HG03060 (cell line): ENCODE measurements around the gene ASTN2.

Source experiments
- ATAC-seq: cut with Tn5 transposase; IDR thresholded peaks from one replicate; pipeline ENCODE4 v1.9.1; 2021; ENCODE audit warnings: low read depth, moderate number of reproducible peaks; ENCODE audit not compliant: unreplicated experiment

ASTN2 gene

DNA sequence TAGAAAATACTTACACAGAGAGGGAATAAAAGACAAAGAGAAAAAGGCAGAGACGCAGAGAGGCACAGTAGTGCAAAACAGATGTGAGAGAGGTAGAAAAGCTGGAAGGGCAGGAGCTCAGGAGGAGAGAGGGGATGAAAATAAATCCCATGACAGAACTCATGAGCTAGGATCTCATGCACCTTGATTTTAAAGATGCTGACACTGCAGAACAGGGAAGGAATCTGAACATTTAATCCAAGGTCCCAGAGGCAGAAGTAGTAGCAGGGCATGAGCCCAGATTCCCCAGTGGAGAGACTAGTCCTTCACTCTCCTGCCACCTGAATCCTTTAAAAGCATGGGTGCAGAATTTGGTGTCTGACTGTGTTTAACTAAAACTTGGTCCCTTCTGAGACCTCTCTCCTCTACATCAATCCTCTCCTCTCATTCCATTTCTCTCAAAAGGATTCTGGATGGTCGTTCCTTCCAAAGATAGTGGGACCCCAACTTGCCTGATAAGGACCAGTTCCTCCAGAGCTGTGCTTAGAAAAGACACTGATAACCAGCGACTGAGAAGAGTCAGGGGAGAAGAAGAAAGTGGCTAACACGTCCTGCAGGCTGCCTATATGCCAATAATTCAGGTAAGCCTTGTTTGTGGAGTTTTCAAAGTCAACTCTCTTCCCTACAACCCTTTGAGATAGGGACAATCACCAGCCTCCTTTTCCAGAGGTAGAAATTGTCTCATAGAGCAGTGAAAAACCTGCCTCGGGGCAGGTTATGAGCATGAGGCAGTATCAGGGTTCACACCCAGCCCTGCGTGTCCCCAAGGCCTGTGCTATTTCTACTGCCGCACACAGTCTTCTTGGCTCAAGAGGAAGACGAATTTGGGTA, 931.0 kb downstream of the ASTN2 start:
- ATAC-seq: no peak

DNA sequence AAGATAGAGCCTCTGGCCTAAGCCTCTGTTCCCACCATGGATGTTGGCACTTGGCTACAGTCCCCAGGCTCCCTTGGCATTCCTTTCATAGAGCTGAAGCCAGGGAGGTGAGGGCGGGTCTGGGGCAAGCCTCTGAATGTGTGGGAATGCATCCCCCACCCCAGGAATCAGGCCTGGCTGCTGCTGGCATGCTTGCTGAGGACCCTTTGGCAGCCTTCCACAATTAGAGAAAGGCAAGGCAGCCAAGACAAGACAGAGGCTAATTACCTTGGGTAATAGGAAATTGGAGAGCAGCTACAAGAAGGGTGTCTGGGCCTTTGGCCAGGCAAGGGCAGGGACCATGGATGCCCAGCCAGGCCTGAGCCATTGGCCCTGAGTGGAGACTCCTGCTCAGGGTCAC, 932.1 kb downstream of the ASTN2 start:
- no peak for ATAC-seq

DNA sequence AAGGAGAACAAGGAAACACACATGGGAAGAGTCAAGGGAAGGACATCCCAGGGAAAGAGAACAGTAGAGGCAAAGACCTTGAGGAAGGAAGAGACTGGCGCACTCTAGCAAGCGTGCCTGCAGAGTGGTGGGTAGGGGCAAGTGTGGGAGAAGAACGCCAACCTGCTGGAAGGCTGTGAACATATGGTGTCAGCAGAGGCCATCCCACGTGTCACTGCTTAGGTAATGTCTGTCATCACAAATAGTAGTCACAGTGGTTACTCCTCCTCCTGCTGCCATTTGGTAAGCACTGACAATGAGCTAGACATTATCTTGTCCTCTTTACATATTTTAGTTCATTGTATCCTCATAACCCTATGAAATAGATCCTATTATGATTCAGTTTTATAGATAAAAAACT, 934.2 kb downstream of the ASTN2 start:
- ATAC-seq: no peak

DNA sequence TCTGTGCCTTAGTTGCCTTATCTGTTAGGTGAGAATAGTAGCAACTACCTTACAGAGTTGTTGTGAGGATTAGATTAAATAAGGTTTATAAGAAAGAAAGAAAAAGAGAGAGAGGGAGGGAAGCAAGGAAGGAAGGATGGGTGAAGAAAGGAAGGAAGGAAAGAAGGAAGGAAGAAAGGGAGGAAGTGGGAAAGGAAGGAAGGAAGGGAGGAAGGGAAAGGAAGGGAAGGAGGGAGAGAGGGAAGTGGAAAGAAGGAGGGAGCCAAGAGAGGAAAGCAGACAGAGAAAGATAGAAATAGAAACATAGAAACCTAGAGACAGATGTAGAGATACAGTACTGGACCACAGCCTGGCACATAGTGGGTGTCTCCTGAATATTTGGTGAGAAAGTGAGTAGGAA, 934.9 kb downstream of the ASTN2 start:
- ATAC-seq: no peak

DNA sequence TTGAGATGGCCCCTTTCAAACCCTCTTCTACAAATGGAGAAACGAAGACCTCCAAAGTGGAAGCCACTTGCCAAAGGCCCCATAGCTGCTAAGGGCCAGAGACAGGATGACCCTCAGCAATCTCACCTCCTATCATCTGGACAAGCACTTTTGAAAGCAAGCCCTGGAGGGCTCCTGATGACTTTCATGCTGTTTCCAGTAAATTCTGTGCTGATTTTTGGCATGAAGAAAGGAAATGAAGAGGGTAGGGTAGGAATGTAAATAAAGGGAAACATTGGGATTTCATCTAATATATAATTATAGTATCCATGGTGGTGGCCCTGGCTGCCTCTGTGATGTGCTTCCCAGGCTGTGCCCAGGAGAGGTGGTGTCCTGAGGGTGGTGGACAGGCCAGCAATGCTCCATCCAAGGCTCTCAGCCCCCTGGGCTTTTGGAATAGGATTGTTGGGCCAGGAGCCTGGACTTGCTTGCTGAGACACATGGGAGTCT, 935.8 kb downstream of the ASTN2 start:
- no peak for ATAC-seq

DNA sequence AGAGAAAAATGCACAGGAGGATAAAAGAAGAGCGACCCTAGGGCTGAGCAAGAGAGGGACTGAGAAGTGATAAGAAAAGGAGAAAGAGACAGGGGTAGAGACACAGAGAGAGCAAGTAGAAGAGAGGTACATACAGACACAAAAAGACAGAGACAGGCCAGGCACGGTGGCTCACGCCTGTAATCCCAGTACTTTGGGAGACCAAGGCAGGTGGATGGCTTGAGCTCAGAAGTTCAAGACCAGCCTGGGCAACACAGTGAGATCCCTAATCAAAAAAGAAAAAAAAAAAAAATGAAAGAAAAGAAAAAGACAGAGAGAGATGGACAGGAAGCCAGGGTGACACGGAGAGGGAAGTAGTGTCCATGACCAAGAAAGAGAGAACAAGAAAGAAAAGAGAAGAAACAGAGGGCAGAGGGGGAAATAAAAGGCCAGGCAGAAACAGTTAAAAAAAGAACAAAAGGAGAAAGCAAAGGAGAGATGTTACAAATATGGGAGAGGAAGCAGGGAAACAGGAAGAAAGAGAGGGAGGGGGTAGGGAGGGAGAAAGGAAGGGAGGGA, 937.2 kb downstream of the ASTN2 start:
- no peak for ATAC-seq

DNA sequence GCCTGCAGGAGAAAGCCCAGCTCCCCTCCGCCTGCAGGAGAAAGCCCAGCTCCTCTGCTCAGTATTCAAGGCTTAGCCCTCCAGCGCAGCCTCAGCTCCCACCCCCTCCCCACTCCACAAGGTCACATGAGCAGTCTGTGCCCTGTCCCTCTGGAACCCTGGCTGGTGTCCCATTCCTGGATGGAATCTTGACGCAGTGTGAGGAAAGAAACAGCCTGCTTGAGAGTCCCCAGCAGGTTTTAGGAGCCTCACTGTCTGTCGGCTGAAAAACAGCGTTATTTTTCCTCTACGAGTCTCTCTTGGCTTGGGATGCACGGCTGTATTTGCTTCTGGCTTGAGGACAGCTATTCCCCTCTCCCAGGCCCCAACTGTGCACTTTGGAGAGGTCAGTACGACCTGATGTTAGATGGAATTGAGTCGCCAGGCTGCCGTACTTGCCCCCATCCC, 937.9 kb downstream of the ASTN2 start:
- ATAC-seq: no peak

DNA sequence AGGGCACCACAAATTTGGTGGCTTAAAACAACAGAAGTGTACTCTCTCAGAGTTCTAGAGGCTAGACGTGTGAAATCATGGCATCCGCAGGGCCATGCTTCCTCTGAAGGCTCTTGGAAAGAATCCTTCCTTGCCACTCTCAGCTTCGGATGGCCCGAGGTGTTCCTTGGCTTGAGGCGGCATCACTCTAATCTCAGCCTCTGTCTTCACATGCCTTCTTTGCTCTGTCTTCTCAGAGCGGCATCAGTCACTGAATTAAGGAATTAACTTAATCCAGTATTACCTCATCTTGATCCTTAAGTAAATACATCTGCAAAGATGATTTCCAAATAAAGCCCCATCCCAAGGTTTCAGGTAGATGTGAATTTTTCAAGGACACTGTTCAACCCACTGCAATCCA, 938.9 kb downstream of the ASTN2 start:
- no peak for ATAC-seq

DNA sequence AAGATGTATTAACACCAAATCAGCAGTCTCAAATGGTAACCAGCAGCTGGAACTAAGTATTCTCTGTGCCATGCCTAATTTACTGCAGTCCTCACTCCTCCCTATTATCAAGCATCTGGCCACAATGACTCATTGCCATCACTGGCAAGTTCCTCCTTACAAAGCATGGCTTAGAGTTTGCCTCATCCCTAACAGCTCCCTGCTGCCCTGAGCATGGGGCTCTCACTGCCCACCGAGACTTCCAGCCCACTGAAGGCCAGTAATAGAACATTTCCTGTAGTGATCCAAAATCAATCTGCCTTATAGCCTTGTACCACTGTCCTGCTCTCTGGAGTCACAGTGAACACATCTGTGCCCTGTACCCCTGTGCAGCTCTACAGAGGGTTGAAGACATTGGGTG, 939.7 kb downstream of the ASTN2 start:
- no peak for ATAC-seq

DNA sequence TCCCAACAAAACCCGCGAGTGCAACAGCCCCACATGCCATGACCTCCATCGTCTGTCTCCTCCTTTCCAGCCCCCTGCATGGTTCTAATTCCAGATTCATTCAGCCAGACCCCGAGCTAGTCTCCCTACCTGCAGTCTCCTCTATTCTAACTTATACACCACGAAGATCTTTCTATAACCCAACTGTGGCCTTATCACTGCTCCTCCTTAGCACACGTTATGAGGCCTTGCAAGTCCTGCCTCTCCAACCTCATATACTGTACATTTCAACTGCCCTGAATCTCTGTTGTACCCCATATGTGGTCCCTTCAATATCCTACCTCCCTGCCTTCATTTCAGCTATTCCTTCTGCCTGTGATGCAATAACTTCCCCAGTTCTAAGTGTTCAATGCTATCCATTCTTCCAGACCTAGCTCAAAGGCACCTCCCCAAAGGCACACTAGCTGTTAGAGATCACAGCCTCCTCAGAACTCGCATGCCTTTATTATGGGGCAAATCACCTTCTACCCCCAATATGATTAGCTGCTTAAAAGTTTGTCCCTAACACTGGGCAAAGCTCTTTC, 942.8 kb downstream of the ASTN2 start:
- ATAC-seq: no peak

DNA sequence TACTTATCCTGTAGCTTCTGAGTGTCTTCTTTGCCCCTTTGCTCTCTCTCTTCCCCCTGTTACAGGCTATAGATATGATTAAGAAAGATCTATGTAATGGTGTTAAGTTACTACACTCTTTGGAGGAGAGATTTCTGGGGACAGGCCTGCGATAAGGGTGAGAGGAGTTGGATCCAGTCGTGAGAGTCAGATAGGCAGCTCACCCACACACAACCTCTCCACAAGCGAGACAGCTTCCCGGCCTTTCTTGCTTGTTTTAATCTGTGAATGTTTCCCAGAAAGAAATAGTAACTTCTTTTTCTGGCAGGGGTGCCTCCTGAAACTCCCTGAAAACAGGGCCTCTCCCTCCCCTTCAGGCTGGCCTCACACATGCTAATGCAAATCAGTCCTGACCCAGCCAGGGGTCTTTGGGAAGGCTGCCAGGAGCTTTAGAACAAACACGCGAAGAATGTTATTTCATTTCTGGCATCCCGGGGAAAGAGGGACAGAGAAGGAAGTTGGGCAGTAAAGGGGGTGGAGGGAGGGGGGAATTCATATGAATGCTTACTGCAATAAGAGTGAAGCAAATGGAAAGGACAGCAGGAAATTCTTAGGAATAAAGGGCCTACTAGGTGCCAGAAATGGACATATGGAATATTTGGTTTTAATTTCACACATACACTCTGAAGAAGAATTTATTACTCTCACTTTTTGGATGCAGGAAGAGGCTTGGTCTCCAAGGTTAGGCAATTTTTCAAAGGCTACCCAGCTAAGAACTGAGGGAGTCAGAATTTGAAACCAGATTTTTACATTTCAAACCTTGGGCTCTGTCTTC, 943.6 kb downstream of the ASTN2 start:
- ATAC-seq: no peak

DNA sequence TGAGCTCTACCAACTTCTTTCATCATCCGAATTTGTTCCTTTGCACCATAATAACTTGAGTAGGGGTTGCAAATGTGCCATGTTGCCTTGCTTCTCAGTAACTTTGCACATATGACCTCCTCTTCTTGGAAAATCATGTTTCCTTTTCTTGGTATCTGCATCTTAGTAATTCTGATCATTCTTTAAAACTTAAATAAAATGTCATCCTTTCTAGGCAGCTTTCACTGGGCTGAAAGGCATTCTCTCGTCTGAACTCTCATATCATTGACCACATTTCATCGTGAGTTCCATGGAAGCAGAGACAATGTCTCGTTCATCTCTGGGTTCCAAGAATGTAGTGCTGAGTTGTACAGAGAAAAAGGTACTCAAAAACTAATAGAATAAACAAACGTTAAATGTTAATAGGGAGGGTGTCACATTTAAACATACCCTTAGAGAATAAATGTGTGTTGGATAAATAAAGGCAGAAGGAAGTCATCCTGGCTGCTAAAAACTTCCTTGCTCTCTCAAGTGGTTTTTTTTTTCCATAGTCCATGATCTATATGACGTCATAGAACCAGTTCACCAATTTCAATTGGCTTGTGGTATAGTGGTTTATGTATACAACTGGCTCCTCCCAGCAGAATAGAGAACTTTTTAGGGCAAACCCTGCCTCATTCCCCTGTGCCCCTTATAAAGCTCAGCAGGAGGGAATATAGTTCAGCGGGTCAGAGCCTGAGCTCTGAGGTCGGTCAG, 945.9 kb downstream of the ASTN2 start:
- no peak for ATAC-seq

DNA sequence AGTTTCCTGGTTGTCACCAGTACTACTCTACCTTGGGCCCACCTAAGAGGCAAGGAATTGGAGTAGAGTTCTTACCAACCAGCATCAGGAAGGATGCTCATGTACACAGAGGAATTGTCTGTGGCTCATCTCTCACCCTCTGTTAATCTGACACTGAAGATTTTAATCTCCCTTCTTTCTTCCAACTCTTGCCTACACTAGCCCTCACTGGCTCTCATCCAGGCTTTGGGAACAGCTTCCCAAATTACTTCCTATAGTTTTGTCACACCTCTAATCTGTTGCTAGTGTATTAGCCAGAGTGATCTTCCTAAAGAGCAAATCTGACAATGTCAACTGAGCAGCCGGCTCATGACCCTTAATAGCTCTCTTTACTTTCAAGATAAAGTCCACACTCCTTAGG, 946.5 kb downstream of the ASTN2 start:
- ATAC-seq: no peak

DNA sequence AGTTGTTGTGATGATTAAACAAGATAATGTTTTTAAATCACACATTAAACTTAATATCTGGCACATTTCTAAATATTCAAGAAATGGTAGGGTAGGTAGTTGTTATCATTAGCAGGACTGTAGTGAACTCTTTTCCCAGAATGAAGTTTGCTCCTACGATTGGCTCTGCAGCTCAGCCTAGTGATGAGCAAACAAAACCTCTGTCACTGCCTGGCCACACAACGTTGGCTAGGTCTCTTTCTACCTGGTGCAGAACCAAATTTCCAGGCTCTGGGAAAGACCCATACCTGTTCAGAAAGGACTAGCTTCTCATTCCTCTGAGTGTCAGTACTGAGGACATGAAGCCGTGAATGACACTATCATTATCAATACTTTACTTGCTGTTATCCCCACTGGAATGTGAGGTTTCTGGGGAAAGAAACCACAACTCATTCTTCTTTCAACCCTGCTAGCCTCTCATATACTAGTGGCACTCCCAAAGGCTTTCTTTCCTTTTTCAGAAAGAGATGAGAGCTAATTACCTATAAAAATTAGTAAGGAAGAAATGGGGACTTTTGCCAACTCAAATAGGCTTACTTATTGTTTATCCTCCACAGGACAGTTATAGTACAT, 947.0 kb downstream of the ASTN2 start:
- ATAC-seq: no peak

DNA sequence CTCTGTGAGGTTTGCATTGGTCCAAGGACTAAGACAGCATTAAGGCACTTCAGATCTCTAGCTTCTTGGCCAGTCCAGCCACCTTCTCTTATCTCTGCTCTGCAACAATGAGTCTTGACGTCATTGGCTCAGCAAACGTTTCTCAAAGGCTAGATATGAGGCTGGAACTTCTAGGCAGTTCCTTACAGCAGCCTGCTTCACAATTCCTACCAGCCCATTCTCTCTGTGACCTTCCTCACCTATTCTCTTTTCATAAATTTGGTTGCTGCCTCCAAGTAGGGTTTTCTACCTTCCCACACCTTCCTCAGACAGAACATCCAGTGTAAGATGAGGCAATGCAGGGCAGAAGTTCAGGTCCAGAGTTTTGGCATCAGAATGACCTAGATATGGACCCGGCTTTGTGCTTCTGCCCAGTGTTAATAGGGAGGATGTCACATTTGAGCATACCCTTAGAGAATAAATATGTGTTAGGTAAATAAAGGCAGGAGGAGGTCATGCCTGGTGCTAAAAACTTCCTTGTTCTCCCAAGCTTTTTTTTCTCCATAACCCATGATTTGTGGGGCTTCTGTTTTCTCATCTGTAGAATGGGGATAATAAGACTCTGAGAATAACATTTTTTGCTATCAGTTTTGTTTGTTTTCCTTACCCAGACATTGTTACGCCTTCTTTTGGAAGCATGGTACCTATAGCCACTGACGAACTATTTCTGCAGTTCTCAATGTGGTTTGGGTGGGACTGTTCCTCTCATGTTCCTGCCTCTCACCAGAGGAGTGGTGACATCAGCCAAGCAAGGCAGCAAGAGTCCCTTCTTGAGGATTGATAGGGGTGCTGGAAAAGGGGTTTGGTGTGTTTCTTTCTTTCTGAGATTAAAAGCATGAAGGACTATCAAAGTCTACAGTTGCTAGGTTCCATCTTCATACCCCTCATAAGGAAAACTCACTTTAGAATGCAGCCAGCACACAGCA, 948.3 kb downstream of the ASTN2 start:
- ATAC-seq: no peak

DNA sequence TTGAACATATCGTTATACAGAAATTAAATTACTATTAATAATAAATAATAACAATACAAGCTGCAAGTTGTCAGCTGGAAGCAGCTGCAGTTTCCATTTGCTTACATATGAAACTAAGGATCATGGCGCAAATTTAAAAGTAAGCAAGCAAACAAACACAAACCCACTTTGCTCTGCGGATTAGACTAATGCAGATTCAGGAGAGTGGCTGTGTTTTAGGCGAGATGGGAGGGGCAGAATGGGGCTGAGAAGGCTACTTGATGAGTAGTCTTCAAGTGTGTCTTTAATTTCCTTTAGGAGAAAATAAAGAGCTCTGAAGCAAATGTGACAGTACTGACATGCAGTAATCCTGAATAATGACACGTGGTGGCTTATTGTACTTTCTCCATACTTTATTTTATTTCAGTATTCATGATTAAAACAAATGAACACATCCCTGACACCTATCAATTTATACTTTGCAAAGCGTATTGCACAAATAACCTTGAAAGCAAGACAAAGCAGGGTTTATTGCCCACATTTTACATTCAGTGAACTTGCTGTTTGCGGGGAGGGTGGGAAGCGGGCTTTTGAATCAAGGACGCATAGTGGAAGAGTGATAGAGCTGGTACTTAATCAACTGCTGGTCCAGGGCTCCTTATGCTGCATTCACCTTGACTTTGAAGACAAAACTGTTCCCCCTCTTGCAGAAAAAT, 949.1 kb downstream of the ASTN2 start:
- ATAC-seq: no peak

DNA sequence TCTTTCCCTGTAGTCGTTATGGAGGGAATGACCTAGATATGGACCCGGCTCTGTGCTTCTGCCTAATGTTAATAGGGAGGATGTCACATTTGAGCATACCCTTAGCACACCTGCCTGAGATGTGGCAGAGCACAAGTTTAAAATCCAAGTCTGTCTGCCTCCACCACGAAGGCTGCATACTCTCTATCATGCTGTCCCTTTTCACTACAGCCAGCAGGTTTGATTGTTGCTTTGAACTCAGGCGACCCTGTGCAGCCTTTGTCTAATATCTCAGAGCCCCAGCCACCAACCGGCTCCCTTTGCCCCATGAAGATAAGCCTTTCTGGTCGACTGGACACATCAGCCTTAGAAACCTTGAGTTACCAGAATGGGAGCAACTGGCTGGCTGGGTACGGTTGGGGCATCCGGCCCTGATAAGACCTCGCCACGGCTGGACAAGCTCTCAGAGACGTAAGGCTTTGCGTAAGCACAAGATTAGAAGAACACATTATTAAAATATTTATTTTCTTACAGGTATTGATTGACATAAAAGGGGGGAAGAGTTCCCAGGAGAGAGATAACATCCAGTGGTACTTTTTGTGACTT, 949.8 kb downstream of the ASTN2 start:
- ATAC-seq: no peak

DNA sequence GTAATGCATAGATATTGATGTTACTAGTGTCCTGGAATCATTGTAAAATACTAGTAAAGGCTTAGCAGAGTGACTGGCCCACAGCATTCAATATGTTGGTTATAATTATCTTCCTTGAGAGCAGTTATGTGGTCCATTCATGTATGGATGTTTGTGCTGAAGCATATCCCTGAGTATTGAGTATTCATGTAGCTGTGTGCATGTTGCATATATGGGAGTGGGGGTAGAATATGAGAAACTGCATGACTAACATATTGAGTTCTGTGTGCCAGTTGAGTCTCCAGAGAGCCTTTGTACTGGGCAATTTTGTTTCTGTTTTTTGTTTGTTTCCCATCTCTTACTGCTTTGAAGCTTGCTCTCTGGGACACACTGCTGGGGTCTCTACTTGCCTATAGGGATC, 950.4 kb downstream of the ASTN2 start:
- ATAC-seq: no peak
